ENCODE results near the gene HEATR9.

DNA sequence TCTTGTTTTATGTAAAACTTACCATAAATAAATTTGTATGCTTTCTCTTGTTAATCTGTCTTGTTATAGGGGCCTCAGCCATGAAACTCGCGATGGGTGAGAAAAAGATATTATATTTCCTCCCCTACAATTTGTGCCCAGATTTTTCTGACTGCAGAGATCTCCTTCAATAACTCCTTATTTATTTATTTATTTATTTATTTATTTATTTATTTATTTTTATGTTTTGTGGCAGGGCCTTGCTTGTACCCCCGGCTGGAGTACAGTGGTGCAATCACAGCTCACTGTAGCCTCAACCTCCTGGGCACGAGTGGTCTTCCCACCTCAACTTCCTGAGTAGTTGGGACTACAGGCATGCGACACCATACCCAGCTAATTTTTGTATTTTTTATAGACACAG, 34.8 kb upstream of the HEATR9 start:
- no peak for TF ChIP-seq ZNF274 (IDR thresholded peaks at IDR 0.05; ENCODE audit: low read depth, low read length)
- TF ChIP-seq YY1 (IDR thresholded peaks at IDR 0.05; ENCODE audit: insufficient read depth, insufficient read length): no peak
- TF ChIP-seq SUZ12 (IDR thresholded peaks at IDR 0.05; ENCODE audit: extremely low read depth, insufficient read depth, insufficient read length): no peak
